ENCODE measurements around the gene PAEP. TPM values are rescaled to one million over a fixed set of nuclear protein-coding genes. Genes with fewer than 3 reads are reported as not detected.

Gene PAEP
- total RNA-seq, 1 donor from 2014 or later, result not detected

DNA sequence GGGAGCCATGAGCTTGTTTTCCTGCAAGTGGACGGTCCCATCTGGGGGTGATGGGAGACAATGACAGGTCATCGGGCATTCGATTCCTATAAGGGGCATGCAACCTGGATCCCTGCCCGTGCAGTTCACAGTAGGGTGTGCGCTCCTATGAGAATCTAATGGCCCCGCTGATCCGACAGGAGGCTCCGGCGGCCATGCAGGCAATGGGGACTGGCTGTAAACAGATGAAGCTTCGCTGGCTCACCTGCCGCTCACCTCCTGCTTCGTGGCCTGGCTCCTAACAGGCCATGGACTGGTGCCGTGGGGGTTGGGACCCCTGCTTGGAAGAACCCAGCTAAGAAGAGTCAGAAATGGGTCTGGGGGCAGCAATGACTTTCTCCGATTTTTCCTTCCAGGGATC is 21.0 kb downstream of the PAEP start:
- Mint-ChIP-seq H3K27me3 (ENCODE audit: low read depth) (peaks cover 7% of the 10 kb centered on the region), H3K36me3 (ENCODE audit: low read depth) (no peaks in the 10 kb centered on the region), H3K4me1 (ENCODE audit: low read depth) (no peaks in the 10 kb centered on the region), H3K4me3 (ENCODE audit: unreplicated experiment) (no peak overlapping the region), H3K9me3 (ENCODE audit: low read depth) (no peaks in the 10 kb centered on the region), H3K27ac (ENCODE audit: unreplicated experiment) (no peak overlapping the region)
- TF ChIP-seq, protein P1, sequence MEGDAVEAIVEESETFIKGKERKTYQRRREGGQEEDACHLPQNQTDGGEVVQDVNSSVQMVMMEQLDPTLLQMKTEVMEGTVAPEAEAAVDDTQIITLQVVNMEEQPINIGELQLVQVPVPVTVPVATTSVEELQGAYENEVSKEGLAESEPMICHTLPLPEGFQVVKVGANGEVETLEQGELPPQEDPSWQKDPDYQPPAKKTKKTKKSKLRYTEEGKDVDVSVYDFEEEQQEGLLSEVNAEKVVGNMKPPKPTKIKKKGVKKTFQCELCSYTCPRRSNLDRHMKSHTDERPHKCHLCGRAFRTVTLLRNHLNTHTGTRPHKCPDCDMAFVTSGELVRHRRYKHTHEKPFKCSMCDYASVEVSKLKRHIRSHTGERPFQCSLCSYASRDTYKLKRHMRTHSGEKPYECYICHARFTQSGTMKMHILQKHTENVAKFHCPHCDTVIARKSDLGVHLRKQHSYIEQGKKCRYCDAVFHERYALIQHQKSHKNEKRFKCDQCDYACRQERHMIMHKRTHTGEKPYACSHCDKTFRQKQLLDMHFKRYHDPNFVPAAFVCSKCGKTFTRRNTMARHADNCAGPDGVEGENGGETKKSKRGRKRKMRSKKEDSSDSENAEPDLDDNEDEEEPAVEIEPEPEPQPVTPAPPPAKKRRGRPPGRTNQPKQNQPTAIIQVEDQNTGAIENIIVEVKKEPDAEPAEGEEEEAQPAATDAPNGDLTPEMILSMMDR (IDR thresholded peaks at IDR 0.05), result no peak
- DNase-seq (ENCODE audit: low spot score), result no peak

- TF ChIP-seq, protein P1 (IDR thresholded peaks at IDR 0.05), result no peak
- Mint-ChIP-seq H3K4me1 (ENCODE audit: low read depth) (no peaks in the 10 kb centered on the region), H3K27ac (ENCODE audit: unreplicated experiment) (no peak overlapping the region), H3K36me3 (ENCODE audit: low read depth) (no peaks in the 10 kb centered on the region), H3K4me3 (ENCODE audit: unreplicated experiment) (no peak overlapping the region), H3K27me3 (ENCODE audit: low read depth) (peaks cover 7% of the 10 kb centered on the region), H3K9me3 (ENCODE audit: low read depth) (no peaks in the 10 kb centered on the region)
- no peak for DNase-seq (ENCODE audit: low spot score)
Observed at GRCh38 chr9:135582966-135583687, 21.6 kb downstream of the PAEP start.

GRCh38 chr9:135583688-135584011 is 22.1 kb downstream of the PAEP start:
- no peaks in the 10 kb centered on the region for H3K9me3 Mint-ChIP-seq (ENCODE audit: low read depth)
- TF ChIP-seq, protein P1 (IDR thresholded peaks at IDR 0.05), result no peak
- no peak for DNase-seq (ENCODE audit: low spot score)
- H3K27me3 Mint-ChIP-seq (ENCODE audit: low read depth), result peaks cover 7% of the 10 kb centered on the region
- H3K27ac Mint-ChIP-seq (ENCODE audit: unreplicated experiment), result no peak overlapping the region
- no peaks in the 10 kb centered on the region for H3K36me3 Mint-ChIP-seq (ENCODE audit: low read depth)
- no peak overlapping the region for H3K4me3 Mint-ChIP-seq (ENCODE audit: unreplicated experiment)
- H3K4me1 Mint-ChIP-seq (ENCODE audit: low read depth), result no peaks in the 10 kb centered on the region

DNA sequence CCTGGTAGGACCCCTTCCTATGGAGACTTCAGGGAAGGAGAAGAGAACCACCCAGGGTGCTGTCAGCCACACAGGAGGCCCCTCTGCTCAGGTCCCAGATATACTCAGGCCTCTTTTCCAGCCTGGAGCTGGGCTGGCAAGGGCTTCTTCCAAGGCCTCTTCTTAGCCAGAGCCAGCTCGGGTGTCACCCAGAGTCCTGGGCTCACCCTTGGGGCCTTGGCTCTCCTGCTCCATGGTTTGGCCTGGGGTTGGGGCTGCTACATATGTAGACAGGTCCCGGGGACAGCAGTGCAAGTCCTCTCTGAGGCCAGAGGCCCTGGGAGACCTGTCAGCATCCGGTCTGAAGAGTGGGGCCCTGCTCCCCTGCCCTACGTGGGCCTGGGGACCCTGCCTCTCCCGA is 22.8 kb downstream of the PAEP start:
- Mint-ChIP-seq H3K27ac (ENCODE audit: unreplicated experiment) (no peak overlapping the region), H3K4me1 (ENCODE audit: low read depth) (no peaks in the 10 kb centered on the region), H3K4me3 (ENCODE audit: unreplicated experiment) (no peak overlapping the region), H3K36me3 (ENCODE audit: low read depth) (no peaks in the 10 kb centered on the region), H3K27me3 (ENCODE audit: low read depth) (peaks cover 7% of the 10 kb centered on the region), H3K9me3 (ENCODE audit: low read depth) (no peaks in the 10 kb centered on the region)
- DNase-seq (ENCODE audit: low spot score), result no peak
- TF ChIP-seq, protein P1 (IDR thresholded peaks at IDR 0.05), result no peak

GRCh38 chr9:135584934-135585333 is 23.4 kb downstream of the PAEP start:
- Mint-ChIP-seq H3K9me3 (ENCODE audit: low read depth) (no peaks in the 10 kb centered on the region), H3K4me1 (ENCODE audit: low read depth) (no peaks in the 10 kb centered on the region), H3K36me3 (ENCODE audit: low read depth) (no peaks in the 10 kb centered on the region), H3K4me3 (ENCODE audit: unreplicated experiment) (no peak overlapping the region), H3K27ac (ENCODE audit: unreplicated experiment) (no peak overlapping the region), H3K27me3 (ENCODE audit: low read depth) (peaks cover 8% of the 10 kb centered on the region)
- TF ChIP-seq, protein P1 (IDR thresholded peaks at IDR 0.05), result no peak
- DNase-seq (ENCODE audit: low spot score), result no peak
